Measurements from ENCODE around the gene SMIM24.
A peak's percentile ranks its signal among the peaks of the same experiment; 100 is the strongest.
"Not testable (repeated sequence)": the region's sequence is repeated elsewhere in the genome, so short reads cannot be mapped to it uniquely, and the experiment has no call there.

The SMIM24 gene

DNA sequence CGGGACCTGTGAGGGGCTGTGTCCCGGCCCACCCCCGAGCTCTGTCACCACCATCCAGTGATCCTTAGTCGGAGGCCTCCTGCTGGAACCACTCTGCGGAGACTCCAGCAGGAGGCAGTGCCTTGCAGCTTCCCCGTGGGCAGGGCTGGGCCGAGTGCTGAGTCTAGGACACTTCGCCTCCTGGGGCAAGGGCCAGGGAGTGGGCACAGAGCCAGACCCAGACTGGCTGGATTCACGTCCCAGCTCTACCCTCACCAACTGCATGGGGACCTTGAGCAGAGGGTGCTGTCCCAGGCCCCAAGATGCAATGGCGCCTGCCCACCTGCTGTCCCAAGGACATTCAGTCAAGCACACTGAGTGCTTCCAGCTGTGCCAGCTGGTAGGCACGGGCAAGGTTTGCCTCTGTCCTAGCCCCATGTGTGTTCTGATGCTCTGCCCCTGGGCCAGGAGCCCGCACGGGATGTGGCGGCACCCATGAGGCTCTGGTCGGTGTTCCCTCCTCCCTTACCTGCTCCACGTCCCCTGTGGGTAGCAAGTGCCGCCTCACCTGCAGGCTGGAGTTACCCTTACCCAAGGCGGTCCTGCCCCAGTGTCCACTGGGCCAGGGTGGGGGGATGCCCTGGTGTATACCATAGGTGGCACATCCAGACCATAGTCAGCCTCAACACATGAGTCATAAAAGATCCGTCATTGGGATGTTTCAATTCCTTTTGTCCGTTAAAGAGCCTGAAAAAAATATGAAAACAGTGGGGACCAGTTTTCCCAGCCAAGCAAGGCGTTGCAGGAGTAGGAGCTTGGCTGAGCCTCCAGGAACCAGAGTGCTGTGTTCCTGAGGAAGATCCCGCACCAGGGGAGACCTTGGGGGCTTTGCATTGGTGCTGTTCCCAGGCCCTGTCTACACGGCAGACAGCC is 33.2 kb upstream of the SMIM24 start:
- DNase-seq, result no peak

DNA sequence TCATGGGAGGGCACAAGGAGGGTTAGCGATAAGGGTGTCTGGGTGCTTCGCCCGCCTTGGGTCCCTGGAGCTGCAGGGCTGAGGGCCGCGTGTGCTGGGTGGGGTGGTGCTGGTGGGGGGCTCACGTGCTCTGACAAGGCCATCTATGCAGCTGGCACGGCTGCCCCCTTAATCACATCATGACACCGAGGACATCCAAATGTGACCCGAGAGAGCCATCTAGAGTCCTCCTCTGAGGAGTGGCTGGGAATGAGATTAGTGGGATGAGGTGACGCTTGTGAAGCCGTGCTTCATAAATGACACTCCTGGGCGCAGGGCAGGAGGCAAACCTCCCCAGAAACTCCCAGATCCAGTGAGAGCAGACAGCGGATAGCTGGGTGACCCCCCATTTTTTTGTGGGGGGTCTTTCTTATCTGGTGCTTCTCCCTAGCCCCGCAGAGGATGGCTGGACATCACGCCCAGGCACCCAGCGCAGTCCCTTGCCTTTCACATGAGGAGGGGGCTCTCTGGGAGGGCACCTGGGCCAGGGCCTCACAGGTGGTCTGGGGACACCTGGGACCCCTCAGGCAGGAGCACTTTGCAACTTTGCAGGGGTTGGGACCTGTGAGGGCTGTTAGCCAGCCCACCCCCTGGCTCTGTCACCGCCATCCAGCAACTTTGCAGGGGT is 32.4 kb upstream of the SMIM24 start:
- DNase-seq, result no peak

DNA sequence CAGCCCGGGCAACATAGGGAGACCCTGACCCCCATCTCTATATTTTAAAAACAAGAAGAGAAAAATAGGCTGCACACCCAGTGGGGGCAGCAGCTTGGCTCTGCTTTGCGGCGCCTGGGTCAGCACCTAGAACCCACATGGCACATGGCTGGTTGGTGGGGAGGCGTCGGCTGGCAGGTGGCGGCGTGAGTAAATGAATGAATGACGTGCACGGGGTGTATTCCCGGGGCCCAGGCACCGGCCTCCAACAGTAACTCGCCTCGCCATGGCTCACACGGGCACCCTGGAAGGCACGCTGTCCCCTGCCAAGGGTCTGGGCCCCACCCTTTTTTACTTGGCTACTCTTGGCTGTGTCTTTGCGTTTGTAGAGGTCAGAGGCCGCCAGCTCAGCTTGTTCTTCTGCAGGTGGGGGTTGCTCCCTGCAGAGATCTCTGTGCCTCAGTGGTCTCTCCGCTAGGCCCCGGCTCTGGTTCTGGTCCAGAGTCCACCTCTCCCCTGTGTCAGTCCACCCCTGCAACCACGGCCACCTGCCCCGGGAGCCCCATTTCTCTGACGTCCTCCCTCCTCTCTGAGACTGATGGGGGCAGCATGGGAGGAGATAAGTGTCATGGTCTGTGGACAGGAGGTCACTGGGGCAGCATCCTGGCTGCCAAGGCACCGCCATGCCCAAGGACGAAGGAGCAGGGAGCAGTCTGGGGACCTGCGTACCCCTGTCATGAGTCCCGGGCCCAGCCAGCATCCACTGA is 31.4 kb upstream of the SMIM24 start:
- DNase-seq, result no peak

DNA sequence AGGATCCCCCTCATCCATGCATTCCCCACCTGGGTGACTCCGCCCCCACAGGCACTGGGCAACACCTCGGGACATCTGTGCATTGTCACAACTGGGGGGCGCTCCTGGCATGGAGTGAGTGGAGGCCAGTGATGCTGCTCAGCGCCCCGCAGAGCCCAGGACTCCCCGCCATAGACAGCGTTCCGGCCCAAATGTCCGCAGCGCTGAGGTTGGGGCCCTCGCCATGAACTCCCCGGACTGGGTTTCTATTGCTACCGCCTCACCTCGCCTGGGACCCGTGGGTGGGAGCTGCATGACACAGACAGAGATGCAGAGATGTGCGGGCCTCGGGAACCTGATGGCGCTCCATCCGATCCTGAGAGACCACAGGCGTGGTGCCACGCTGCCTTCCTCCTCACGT is 30.4 kb upstream of the SMIM24 start:
- DNase-seq, result no peak

DNA sequence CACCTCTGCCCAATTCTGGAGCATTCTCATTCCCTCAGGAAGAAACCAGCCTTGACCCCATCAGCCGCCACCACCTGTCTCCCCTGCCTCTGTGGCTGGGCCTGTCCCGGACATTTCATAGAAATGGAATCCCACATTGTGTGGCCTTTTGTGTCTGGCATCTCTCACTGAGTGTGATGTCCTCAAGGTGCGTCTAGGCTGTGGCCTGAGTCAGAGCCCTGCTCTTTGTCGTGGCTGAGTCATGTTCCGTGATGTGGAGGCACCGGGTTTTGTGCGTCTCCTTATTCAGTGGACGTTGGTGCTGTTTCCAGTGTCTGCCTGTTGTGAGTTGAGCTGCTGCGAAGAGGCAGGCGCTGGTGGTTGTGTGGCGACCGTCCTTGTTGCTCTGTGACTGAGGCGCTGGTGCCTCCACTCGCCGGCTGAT is 29.3 kb upstream of the SMIM24 start:
- DNase-seq, result no peak

DNA sequence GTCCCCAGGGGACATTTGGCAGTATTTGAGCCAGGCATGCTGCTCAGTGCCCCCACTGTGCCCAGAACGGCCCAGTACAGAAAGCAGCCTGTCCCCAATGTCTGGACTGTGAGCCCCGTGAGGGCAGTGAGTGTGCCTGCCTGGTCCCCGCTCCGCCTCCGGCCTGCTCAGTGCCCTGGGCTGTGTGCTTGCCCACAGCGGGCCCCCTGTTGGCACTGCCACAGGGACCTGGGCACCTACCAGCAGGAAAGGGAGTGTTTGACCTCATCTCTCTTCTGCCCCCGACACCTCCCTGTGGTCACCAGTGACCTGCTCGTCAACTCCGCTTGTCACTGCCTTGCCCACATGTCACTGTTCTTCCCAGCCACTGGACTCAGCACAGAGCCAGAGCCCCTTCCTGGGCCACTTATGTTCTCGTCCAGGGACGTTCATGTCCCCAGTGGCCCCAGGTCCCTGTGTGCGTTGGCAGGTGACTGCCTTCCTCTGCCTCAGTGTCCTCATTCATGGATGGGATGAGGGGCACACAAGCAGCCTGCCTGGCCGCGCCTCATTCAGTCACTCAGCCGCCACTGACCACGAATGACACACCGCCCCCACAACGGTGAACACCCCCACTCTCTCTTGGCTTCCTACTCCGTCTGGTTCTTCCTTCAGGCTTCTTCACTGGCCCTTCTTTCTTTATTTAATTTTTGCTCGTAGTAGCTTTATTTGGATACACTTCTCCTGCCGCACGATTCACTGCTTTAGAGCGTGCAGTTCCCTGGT is 28.6 kb upstream of the SMIM24 start:
- no peak for DNase-seq

GRCh38 chr19:3508121-3508661 is 27.9 kb upstream of the SMIM24 start:
- DNase-seq, result not testable (repeated sequence)

GRCh38 chr19:3507371-3508120 is 27.2 kb upstream of the SMIM24 start:
- DNase-seq, result no peak

DNA sequence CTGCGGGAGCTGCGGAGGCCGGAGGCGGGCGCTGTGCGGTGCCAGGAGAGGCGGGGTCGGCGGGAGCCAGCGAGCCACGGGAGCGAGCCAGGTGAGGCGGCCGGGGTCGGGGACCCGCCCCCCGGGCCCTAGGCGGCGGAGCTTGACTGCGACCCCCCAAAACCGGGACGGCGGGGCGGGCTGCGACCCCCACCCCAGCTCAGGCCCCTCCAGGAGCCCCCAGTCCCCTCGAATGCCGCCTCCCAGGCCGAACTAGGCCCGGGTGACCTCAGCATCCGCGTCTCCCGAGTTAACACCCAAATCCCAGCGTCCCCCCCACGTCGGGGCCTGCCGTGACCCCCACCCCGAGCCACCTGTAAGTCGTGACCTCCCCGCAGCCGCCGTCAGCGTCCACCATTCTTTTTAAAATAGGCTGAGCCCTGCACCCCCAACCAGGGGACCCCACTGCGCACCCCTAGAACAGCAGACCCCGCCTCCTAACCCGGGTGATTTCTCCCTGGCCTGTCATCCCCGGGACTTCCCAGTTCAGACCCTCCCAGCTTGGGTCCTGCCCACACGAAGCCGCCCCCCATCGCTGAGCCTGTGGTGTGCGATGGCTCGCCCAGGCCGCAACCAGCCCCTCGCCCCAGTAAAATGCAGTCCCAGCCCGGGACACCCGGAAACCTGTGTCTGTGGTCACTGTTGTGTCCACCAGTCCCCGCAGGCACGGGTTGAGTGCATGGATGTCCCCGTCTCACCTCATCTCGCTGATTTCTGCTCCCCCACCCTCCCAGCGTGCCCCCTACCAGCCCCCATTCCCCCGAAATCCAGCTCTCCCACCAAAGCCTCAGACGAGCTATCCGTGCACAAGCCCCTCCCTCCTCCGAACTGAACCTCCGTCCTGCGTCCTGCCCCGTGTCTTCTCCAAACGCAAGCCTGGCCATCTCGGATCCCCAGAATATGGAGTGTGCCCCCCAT is 26.3 kb upstream of the SMIM24 start:
- DNase-seq, result no peak

DNA sequence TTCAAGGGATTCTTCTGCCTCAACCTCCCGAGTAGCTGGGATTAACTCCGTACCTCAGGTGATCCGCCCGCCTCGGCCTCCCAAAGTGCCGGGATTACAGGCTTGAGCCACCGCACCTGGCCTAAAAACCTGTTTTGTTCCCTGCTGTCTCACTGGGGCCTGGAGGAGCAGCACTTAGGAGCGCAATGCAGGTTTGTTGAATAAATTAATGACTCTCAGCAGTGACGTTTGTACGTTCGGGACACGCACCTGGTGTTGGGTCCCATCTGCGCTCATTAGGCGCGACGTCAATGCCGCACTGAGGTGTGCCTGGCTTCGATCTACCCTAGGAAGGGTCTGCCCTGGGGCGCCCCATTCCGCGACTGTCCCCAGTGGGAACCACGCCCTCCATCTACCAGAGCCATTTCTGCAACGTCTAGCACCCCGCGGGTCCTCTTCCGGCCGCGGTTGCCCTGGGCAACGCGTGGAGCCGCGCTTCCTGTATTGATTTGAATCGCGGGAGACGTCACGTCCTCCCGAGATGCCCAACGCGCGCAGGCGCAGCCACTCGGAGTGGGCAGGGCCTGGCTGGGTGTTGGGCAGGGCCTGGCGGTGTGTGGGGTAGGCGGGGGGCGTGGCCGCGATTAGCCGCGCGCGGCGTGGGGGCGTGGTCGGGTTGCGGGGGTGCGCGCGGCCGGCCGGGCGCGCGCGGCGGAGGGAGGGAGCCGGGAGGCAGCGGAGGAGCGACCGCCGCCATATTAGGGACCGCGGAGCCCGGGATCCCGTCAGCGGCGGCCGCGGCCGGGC is 25.5 kb upstream of the SMIM24 start, which contains the start of gene FZR1:
Gene FZR1 (plus strand): TSS at position 714 of the 786 bp plus-strand sequence. CDS start 16,679 bp downstream, outside the sequence.
- DNase-seq, result peak; percentile 84

DNA sequence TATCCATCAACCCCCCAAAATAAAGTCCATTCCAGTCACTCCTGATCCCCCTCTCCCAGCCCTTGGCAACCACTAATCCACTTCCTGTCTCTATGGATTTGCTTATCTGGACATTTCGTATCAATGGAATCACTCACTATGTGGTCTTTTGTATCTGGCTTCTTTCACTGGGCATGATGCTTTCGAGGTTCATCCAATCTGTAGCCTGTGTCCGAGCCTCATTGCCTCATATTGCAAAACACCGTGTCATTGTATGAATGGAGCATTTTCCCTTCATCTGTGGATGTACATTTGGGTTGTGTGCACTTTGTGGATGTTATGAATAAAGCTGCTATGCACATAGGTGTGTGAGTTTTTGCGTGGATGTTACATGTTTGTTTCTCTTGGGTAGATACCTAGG is 24.4 kb upstream of the SMIM24 start:
- DNase-seq, result no peak

DNA sequence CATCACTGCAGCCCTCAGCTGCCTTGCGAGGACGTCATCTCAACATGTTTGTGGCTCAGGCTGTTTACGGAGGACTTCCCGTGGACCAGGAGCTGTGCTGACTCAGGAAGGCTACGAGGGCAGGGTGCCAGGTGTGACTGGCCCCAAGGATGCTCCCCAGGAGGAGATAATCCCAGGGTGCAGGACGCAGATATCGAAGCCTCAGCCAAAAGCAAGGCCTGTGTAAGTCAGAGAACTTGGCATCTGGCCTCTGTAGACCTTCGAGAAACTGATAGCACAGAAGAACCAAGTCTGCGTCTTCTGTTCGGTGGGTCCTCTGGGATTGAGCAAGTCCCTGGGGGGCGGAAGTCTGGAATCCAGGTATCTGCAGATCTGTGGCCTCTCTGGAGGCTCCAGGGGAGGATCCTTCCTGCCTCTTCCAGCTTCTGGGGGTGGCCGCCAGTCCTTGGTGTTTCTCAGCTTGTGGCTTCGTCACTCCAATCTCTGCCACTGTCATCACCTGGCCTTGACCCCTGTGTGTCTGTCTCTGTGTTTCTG is 22.8 kb upstream of the SMIM24 start:
- no peak for DNase-seq

DNA sequence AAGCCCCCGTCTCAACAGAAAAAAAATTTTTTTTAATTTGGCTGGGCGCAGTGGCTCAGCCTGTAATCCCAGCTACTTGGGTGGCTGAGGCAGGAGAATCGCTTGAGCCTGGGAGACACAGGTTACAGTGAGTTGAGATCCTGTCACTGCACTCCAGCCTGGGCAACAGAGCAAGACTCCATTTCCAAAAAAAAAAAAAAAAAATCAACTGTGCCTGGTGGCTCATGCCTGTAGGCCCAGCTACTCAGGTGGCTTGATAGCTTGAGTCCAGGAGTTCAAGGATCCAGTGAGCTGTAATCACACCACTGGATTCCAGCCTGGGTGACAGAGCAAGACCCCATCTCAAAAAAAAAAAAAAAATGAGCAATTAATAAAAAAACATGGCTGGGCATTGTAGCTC is 21.5 kb upstream of the SMIM24 start:
- no peak for DNase-seq

GRCh38 chr19:3500429-3501101 is 20.2 kb upstream of the SMIM24 start, which contains the start of gene DOHH:
Gene DOHH (minus strand): TSS chr19:3500674. CDS start chr19:3496814, 3,860 bp downstream.
- peak; percentile 89 for DNase-seq

GRCh38 chr19:3499738-3500428 is 19.6 kb upstream of the SMIM24 start:
- no peak for DNase-seq

GRCh38 chr19:3497757-3498520 is 17.6 kb upstream of the SMIM24 start:
- no peak for DNase-seq

Measured in NCI-H526 treated with DMSO at 0.1 percent for 48 hours (cell line).